ENCODE data around the gene MAP7D3. TPM values are rescaled to one million over a fixed set of nuclear protein-coding genes. Genes with fewer than 3 reads are reported as not detected.

The MAP7D3 gene
- total and polyA plus RNA-seq, 9 of the 15 experiments (the other 6 are each of a cell fraction or from before 2014, with no cell fraction given), result 9.4 to 27.7 (median 14.0) TPM

DNA sequence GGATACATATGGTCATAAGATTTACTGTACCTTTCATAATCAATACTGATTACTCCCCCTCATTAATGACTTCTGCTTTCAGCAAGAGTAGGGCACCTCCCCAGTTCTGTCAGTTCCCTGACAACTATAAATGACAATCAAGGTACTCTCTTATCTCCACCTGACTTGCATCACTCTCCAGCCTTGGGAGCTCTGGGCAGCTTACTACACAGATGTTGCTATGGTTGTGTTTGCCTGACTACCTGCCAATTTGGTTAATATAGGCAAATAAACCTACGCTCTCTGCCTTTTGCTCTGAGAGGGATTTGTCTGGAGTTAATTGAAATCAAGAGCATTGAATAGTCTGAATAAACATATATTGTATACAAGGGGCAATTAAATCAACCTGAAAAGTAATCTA lies 22.8 kb upstream of the MAP7D3 start:
- no peaks in the 10 kb centered on the region for H3K36me3 ChIP-seq (ENCODE audit: control insufficient read depth, insufficient read depth, low read length)
- no peaks in the 10 kb centered on the region for H3K9me3 ChIP-seq (replicated peaks; ENCODE audit: control insufficient read depth, insufficient read depth, low read depth, low read length)
- ATAC-seq (no peak), FAIRE-seq (no peak), DNase-seq (ENCODE audit: extremely low read depth in 1 of 4, low spot score in 3 of 4) (no peak)
- POLR2A ChIA-PET, result interaction anchor here (0.6 kb wide), 1 partner anchor 1070 kb away, joined by 3 read pairs; no protein-coding TSS in a partner anchor
- H3K79me2 ChIP-seq (ENCODE audit: control insufficient read depth, insufficient read depth, low read length), result no peaks in the 10 kb centered on the region
- CTCF ChIA-PET (ENCODE audit: low intra/inter-chr PET ratio), result no interaction called here
- intact Hi-C loops (cut with micrococcal nuclease) (loop anchor here (10.0 kb wide), 1 partner anchor 221 kb away; the partner anchor contains the start of gene HTATSF1), in situ Hi-C loops (cut with MboI) (no loop called here)
- peaks cover 0 to 4% of the 10 kb centered on the region in 2 experiments; a peak in 1 of 5 replicates for H3K27me3 ChIP-seq (ENCODE audit: control insufficient read depth in 2 of 2, insufficient read depth in 2 of 2, low read length in 2 of 2)
- H2AFZ ChIP-seq (ENCODE audit: low read depth, low read length), result no peak overlapping the region
- H3K27ac ChIP-seq (ENCODE audit: extremely low read depth, low read depth, low read length), result no peak overlapping the region
- no peak overlapping the region for H3K4me3 ChIP-seq
- no peaks in the 10 kb centered on the region for H3K4me1 ChIP-seq (replicated peaks in 1 of 2; ENCODE audit: control insufficient read depth in 2 of 2, insufficient read depth in 2 of 2, low read length in 2 of 2)
- no peak overlapping the region for H3K9ac ChIP-seq (ENCODE audit: insufficient read depth in 1 of 2, low read depth in 2 of 2, low read length in 2 of 2)
- no peak overlapping the region for H3K4me2 ChIP-seq (ENCODE audit: insufficient read depth, low read length)
- WGBS (ENCODE audit: insufficient coverage, low coverage, missing lambda C conversion rate), result 18% methylated on average over 1 of the region's 1 CpG
- no peaks in the 10 kb centered on the region for H3K9me1 ChIP-seq (ENCODE audit: control insufficient read depth, insufficient read depth, low read length)
- BruUV-seq (replicated peaks), result no TSS peak
- H4K20me1 ChIP-seq (replicated peaks; ENCODE audit: control insufficient read depth, insufficient read depth, low read length), result no peaks in the 10 kb centered on the region
- TF ChIP-seq PATZ1 (CRISPR knock-in tag; IDR thresholded peaks at IDR 0.05; ENCODE audit: borderline replicate concordance) (no peak), CREM (IDR thresholded peaks at IDR 0.05; ENCODE audit: low read depth) (no peak), E2F4 (CRISPR knock-in tag; IDR thresholded peaks at IDR 0.05; ENCODE audit: low read depth) (no peak), ZNF217 (CRISPR knock-in tag; IDR thresholded peaks at IDR 0.05) (no peak), LEF1 (IDR thresholded peaks at IDR 0.05) (no peak), SRF (CRISPR knock-in tag; IDR thresholded peaks at IDR 0.05) (no peak), FOXA1 (IDR thresholded peaks at IDR 0.05; ENCODE audit: borderline replicate concordance) (no peak), CLOCK (CRISPR knock-in tag; IDR thresholded peaks at IDR 0.05; ENCODE audit: borderline replicate concordance) (no peak), ILK (tag; IDR thresholded peaks at IDR 0.05; ENCODE audit: borderline replicate concordance, low read depth) (no peak), ZNF584 (CRISPR knock-in tag; IDR thresholded peaks at IDR 0.05; ENCODE audit: low read depth) (no peak), PBX2 (CRISPR knock-in tag; IDR thresholded peaks at IDR 0.05; ENCODE audit: low read depth) (no peak), PBX2 (tag; conservative IDR thresholded peaks at IDR 0.05; ENCODE audit: low read depth) (no peak), SLC30A9 (CRISPR knock-in tag; IDR thresholded peaks at IDR 0.05) (no peak), KDM4B (IDR thresholded peaks at IDR 0.05; ENCODE audit: borderline replicate concordance in 2 of 2, low read depth in 1 of 2) (no peak)
